HFFc6 (cell line): ENCODE data around the gene DUSP1. TPM values are rescaled to one million over a fixed set of nuclear protein-coding genes. Genes with fewer than 3 reads are reported as not detected.
A peak's percentile ranks its signal among the peaks of the same experiment; 100 is the strongest.
"Not testable (repeated sequence)": the region's sequence is repeated elsewhere in the genome, so short reads cannot be mapped to it uniquely, and the experiment has no call there.

Source experiments
- DNase-seq: peaks from one replicate; pipeline ENCODE4 v3.0.0-alpha.2; 2018
- H3K27ac Mint-ChIP-seq: 2 replicates; pipeline ENCODE4 v1.8.0; 2020; ENCODE audit warnings: mild to moderate bottlenecking, mixed read lengths
- H3K27me3 Mint-ChIP-seq: 2 replicates; pipeline ENCODE4 v1.8.0; 2021; ENCODE audit warnings: mild to moderate bottlenecking, moderate library complexity, mixed read lengths; ENCODE audit not compliant: insufficient read depth
- H3K36me3 Mint-ChIP-seq: 2 replicates; pipeline ENCODE4 v1.8.0; 2021; ENCODE audit warnings: low read depth, mixed read lengths
- H3K4me1 Mint-ChIP-seq: 2 replicates; pipeline ENCODE4 v1.8.0; 2020; ENCODE audit warnings: low read depth, mixed read lengths
- H3K4me3 Mint-ChIP-seq: 2 replicates; pipeline ENCODE4 v1.8.0; 2020; ENCODE audit warnings: mild to moderate bottlenecking, moderate library complexity, mixed read lengths
- H3K9me3 Mint-ChIP-seq: 2 replicates; pipeline ENCODE4 v1.8.0; 2020; ENCODE audit warnings: mild to moderate bottlenecking, mixed read lengths
- total RNA-seq, 6 experiments: library from RNA; stranded (reverse); fragmentation: NEBNext Ultra II Directional; extraction: Animal tissue kit (Norgen Biotek cat#: 25700); gene quantifications; 2 replicates in 1 of 6; 3 replicates in 5 of 6; pipeline ENCODE4 v1.2.3, GENCODE V29; 2021
- TF ChIP-seq, protein P1 (sequence below): fragments of 200-600 bp; sonication (generic); IDR thresholded peaks from 2 replicates; pipeline ENCODE4 v1.5.0; 2021; ENCODE audit warnings: antibody characterized with exemption, mild to moderate bottlenecking

DUSP1 gene
- total RNA-seq, 6 experiments from 2014 or later = 213 to 319 (median 307) TPM

DNA sequence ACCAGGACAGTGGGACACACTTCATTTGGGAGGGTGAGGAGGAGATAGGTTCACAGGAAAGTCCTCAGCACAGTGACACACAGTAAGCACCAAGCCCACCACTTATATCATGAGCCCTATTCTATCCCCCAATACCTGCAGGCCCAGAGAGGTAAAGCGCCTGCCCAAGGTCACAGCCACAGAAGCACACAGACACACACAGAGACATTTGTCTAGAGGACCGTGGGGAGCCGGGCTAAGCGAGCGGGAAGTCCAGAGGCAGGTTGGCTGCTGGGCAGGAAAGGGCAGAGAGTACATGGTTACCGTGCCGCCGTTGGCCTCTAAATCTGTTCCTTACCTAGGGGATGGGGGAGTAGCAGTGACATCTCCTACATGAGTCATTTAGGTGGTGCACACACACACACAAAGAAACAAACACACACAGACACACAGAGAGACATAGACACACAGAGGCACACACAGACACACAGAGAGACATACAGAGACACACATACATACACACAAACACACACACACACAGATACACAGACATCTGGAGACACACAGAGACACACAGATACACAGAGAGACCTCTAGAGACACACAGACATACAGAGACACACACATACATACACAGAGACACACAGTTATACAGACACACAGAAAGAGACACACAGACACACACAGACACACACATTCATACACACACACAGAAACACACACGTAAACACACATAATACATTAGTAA, 15.9 kb upstream of the DUSP1 start:
- Mint-ChIP-seq H3K36me3 (no peaks in the 10 kb centered on the region), H3K4me1 (peaks cover 29% of the 10 kb centered on the region), H3K27ac (no peak overlapping the region), H3K9me3 (no peaks in the 10 kb centered on the region), H3K4me3 (no peak overlapping the region), H3K27me3 (no peaks in the 10 kb centered on the region; the same call in 1 of the 2 replicates)
- TF ChIP-seq, protein P1, sequence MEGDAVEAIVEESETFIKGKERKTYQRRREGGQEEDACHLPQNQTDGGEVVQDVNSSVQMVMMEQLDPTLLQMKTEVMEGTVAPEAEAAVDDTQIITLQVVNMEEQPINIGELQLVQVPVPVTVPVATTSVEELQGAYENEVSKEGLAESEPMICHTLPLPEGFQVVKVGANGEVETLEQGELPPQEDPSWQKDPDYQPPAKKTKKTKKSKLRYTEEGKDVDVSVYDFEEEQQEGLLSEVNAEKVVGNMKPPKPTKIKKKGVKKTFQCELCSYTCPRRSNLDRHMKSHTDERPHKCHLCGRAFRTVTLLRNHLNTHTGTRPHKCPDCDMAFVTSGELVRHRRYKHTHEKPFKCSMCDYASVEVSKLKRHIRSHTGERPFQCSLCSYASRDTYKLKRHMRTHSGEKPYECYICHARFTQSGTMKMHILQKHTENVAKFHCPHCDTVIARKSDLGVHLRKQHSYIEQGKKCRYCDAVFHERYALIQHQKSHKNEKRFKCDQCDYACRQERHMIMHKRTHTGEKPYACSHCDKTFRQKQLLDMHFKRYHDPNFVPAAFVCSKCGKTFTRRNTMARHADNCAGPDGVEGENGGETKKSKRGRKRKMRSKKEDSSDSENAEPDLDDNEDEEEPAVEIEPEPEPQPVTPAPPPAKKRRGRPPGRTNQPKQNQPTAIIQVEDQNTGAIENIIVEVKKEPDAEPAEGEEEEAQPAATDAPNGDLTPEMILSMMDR = no peak
- no peak for DNase-seq

DNA sequence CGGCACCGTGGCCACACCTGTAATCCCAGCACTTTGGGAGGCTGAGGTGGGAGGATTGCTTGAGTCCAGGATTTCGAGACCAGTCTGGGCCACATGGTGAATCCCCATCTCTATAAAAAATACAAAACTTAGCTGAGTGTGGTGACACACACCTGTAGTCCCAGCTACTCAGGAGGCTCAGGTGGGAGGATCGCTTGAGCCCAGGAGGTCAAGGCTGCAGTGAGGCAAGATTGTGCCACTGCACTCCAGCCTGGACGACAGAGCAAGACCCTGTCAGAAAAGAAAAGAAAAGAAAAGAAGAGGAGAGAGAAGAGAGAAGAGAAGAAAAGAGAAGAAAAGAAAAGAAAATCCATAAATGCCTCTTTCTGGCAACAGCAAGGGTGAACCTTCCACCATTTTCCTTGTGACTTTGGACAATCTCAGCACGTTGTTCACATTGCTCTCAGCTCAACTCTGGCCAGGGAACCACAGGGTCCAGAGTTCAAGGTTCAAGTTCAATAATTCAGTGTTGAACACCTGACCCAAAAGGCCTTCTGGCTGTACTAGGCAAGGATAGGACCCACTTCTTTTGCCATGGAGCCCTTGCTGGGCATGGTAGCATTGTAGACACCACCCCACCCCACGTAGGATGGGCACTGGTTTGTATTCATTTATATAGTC, 14.6 kb upstream of the DUSP1 start:
- TF ChIP-seq, protein P1 = no peak
- DNase-seq = no peak
- no peaks in the 10 kb centered on the region for H3K36me3 Mint-ChIP-seq
- no peak overlapping the region for H3K27ac Mint-ChIP-seq
- no peak overlapping the region for H3K4me3 Mint-ChIP-seq
- no peaks in the 10 kb centered on the region for H3K9me3 Mint-ChIP-seq
- no peaks in the 10 kb centered on the region; the same call in 1 of the 2 replicates for H3K27me3 Mint-ChIP-seq
- peaks cover 30% of the 10 kb centered on the region for H3K4me1 Mint-ChIP-seq

DNA sequence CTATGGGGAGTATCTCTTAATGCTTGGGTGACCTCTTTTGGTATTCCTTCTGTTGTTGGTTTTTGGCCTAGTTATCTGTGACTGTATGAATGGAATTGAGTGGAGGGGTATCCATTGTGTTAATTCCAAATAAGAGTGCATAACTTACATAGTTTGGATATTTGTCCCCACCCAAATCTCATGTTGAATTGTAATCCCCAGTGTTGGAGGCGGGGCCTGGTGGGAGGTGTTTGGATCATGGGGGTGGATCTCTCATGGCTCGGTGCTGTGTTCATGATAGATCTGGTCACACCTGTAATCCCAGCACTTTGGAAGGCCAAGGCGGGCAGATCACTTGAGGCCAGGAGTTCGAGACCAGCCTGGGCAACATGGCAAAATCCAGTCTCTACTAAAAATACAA, 13.2 kb upstream of the DUSP1 start:
- H3K4me3 Mint-ChIP-seq, H3K27ac Mint-ChIP-seq, H3K27me3 Mint-ChIP-seq, DNase-seq, H3K36me3 Mint-ChIP-seq, H3K9me3 Mint-ChIP-seq: not testable (repeated sequence)
- peaks cover 19% of the 10 kb centered on the region for H3K4me1 Mint-ChIP-seq

DNA sequence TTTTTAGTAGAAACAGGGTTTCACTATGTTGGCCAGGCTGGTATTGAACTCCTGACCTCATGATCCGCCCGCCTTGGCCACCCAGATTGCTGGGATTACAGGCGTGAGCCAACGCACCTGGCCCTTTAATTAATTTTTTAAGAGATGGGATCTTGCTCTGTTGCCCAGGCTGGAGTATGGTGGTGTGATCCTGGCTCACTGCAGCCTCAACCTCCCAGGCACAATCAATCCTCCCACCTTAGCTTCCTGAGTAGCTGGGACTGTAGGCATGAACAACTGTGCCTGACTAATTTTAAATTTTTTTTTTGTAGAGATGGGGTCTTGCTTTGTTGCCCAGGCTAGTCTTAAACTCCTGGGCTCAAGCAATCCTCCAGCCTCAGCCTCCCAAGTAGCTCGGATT, 12.3 kb upstream of the DUSP1 start:
- peaks cover 24% of the 10 kb centered on the region for H3K4me1 Mint-ChIP-seq
- DNase-seq, H3K27ac Mint-ChIP-seq, H3K27me3 Mint-ChIP-seq, H3K36me3 Mint-ChIP-seq, H3K4me3 Mint-ChIP-seq, H3K9me3 Mint-ChIP-seq: not testable (repeated sequence)

DNA sequence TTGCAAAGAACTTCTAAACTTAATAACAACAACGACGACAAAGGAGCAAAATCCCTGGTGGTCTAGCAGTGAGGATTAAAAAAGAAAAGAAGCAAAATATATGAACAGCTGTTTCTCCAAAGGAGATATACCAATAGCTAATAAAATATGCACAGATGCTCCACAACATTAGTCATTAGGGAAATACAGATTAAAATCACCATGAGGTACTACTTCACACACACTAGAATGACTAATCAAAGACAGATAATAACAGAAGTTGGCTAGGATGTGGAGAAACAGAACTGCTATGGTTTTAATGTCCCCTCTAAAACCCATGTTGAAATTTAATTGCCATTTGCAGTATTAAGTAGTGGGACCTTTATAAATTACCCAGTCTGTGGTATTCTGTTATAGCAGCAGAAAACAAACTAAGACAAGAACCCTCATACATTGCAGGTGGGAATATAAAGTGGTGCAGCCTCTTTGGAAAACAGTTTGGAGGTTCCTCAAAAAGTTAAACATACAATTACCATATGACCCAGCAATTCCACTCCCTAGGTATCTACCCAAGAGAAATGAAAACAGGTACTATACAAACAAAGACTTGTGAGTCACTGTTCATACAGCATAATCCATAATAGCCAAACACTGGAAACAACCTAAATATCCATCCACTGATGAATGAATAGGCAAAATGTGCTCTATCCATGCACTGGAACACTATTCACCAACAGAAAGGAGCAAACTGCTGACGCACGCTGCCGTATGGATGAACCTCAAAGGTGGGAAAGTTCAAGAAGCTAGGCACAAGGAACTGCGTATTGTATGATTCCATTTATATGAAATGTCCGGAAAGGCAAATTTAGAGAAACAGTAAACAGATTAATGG, 11.4 kb upstream of the DUSP1 start:
- Mint-ChIP-seq H3K9me3 (no peaks in the 10 kb centered on the region), H3K36me3 (no peaks in the 10 kb centered on the region), H3K4me3 (no peak overlapping the region), H3K4me1 (peaks cover 33% of the 10 kb centered on the region), H3K27me3 (no peaks in the 10 kb centered on the region; the same call in none of the 2 replicates), H3K27ac (no peak overlapping the region)
- peak; percentile 71 for DNase-seq
- TF ChIP-seq, protein P1 = no peak

DNA sequence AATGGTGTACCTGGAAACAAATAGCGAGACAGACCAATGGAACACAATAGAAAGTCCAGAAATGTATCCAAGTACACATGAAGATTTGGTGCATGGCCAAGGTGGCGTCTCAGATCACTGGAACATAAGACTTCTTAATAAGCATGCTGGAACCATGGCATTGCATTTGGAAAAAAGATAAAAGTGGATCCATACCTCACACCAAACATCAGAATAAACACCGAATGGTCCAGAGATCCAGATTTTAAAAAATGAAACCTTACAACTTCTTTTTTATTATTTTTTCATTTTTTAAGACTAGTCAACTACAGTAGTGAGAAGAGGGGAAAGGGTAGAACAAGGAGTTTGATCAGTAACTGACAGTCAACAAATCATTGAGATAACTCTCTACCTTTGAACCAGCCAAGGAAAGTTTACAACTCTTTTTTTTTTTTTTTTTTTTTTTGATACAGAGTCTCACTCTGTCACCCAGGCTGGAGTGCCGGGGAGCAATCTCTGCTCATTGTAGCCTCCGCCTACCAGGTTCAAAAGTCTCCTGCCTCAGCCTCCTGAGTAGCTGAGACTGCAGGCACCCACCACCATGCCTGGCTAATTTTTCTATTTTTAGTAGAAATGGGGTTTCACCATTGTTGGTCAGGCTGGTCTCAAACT, 8.8 kb upstream of the DUSP1 start:
- H3K27ac Mint-ChIP-seq = no peak overlapping the region
- TF ChIP-seq, protein P1 = no peak
- no peaks in the 10 kb centered on the region for H3K9me3 Mint-ChIP-seq
- H3K36me3 Mint-ChIP-seq = no peaks in the 10 kb centered on the region
- H3K4me1 Mint-ChIP-seq = peaks cover 57% of the 10 kb centered on the region
- DNase-seq = no peak
- no peaks in the 10 kb centered on the region; the same call in none of the 2 replicates for H3K27me3 Mint-ChIP-seq
- no peak overlapping the region for H3K4me3 Mint-ChIP-seq
